ENCODE measurements around the gene CHRNA7. TPM values are rescaled to one million over a fixed set of nuclear protein-coding genes. Genes with fewer than 3 reads are reported as not detected.

Gene CHRNA7
- total RNA-seq, 2 donors from 2014 or later, result 2.6 to 4.4 TPM

DNA sequence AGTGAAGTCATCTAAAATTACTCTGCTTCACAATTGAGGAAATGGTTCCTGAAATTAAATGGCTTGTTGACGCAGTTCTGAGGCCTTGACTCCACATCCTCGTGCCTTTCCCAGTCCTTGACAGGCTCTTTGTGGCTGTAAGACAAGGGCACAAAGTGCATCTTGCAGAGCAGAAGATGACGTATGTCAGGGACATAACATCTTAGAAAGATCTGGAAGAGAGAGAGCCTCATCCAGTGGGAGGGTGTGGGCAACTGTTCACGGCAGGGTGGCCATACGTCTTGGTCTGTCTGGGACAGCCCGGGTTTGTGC lies 91.0 kb downstream of the CHRNA7 start:
- ATAC-seq (no peak), DNase-seq (no peak)
- Histone ChIP-seq H3K4me1 (peaks cover 32% of the 10 kb centered on the region), H3K9me3 (no peaks in the 10 kb centered on the region), H3K27me3 (no peaks in the 10 kb centered on the region), H3K36me3 (replicated peaks in 1 of 2; ENCODE audit: insufficient read depth in 1 of 2, low read depth in 2 of 2) (no peaks in the 10 kb centered on the region), H3K4me3 (no peak overlapping the region), H3K27ac (no peak overlapping the region)
- TF ChIP-seq, protein P1, sequence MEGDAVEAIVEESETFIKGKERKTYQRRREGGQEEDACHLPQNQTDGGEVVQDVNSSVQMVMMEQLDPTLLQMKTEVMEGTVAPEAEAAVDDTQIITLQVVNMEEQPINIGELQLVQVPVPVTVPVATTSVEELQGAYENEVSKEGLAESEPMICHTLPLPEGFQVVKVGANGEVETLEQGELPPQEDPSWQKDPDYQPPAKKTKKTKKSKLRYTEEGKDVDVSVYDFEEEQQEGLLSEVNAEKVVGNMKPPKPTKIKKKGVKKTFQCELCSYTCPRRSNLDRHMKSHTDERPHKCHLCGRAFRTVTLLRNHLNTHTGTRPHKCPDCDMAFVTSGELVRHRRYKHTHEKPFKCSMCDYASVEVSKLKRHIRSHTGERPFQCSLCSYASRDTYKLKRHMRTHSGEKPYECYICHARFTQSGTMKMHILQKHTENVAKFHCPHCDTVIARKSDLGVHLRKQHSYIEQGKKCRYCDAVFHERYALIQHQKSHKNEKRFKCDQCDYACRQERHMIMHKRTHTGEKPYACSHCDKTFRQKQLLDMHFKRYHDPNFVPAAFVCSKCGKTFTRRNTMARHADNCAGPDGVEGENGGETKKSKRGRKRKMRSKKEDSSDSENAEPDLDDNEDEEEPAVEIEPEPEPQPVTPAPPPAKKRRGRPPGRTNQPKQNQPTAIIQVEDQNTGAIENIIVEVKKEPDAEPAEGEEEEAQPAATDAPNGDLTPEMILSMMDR (IDR thresholded peaks at IDR 0.05), result no peak
- no peak for TF ChIP-seq POLR2A (IDR thresholded peaks at IDR 0.05)
- 81 to 84% methylated on average over 6 of the region's 6 CpGs for WGBS, 2 donors
- intact Hi-C loops (cut with DNase I), result no loop called here

DNA sequence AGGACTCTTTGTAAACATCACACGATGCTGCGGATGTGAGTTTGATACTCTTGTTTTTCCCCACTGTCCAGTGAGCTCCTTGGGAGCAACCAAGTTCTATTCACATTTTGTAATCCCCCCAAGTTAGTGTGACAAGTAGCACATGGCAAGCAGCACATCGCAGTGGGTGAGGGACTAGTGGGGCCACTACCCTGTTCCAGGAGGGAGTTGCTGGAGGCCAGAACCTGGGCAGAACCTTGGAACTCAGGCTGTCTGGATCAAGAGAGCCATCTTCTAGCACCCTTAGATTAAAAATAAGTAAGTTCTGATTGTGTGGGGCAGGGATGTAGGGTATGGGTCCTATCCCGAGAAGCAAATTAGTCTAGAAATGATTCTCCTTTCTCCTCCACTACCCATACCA lies 91.7 kb downstream of the CHRNA7 start:
- Histone ChIP-seq H3K27me3 (no peaks in the 10 kb centered on the region), H3K36me3 (replicated peaks in 1 of 2; ENCODE audit: insufficient read depth in 1 of 2, low read depth in 2 of 2) (no peaks in the 10 kb centered on the region), H3K4me3 (no peak overlapping the region), H3K4me1 (peaks cover 32% of the 10 kb centered on the region), H3K9me3 (no peaks in the 10 kb centered on the region), H3K27ac (no peak overlapping the region)
- intact Hi-C loops (cut with DNase I), result no loop called here
- ATAC-seq (no peak), DNase-seq (no peak)
- WGBS, 2 donors, result 61% methylated on average over 4 of the region's 4 CpGs
- TF ChIP-seq, protein P1 (IDR thresholded peaks at IDR 0.05), result no peak
- TF ChIP-seq POLR2A (IDR thresholded peaks at IDR 0.05), result no peak

DNA sequence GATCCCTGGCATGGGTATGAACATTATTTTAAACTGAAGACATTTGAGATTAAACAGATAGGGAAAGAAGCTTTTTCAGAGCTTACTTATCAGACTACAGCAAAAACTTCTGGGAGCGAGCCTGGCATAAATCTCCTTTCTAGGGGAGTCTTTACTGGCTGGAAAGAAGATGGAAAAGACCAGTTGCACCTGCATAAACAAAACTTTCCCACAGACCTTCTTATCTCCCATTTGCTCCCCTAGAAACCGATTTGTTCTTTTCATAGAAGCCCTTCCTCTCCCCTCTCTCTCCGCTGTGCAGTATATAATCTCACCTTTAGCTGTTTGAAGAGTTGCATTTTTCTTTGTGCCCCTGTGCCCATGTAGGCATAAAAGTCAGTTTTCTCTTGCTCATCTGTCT lies 93.2 kb downstream of the CHRNA7 start:
- DNase-seq (peak in 1 of 4 donors; percentile 37), ATAC-seq (peak; percentile 45)
- Histone ChIP-seq H3K36me3 (replicated peaks in 1 of 2; ENCODE audit: insufficient read depth in 1 of 2, low read depth in 2 of 2) (no peaks in the 10 kb centered on the region), H3K9me3 (no peaks in the 10 kb centered on the region), H3K27me3 (no peaks in the 10 kb centered on the region), H3K4me3 (no peak overlapping the region), H3K27ac (peak overlapping the region in 3 of 4 donors; percentile 25 to 51 (median 46)), H3K4me1 (peaks cover 32% of the 10 kb centered on the region)
- intact Hi-C loops (cut with DNase I), result no loop called here
- TF ChIP-seq, protein P1 (IDR thresholded peaks at IDR 0.05), result no peak
- TF ChIP-seq POLR2A (IDR thresholded peaks at IDR 0.05), result no peak
- 28 to 36% methylated on average over 3 of the region's 3 CpGs for WGBS, 2 donors

DNA sequence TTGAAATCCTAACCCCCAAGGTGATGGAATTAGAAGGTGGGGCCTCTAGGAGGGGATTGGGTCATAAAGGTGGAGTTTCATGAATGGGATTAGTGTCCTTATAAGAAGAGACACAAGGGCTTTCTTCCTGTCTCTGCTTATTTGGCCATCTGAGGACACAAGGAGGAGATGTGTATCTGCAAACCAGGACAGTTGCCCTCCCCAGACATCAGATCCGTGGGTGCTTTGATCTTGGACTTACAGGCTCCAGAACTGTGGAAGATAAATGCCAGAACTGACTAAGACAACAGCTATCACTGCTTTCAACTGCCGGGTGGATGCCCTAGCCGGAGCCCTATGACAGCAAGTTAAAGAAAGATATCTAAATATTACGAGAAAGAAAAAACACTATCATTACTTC lies 94.4 kb downstream of the CHRNA7 start:
- no peak for TF ChIP-seq POLR2A (IDR thresholded peaks at IDR 0.05)
- TF ChIP-seq, protein P1 (IDR thresholded peaks at IDR 0.05), result no peak
- 65 to 88% methylated on average over 4 of the region's 4 CpGs for WGBS, 2 donors
- intact Hi-C loops (cut with DNase I), result no loop called here
- no peaks in the 10 kb centered on the region for H3K9me3 ChIP-seq
- no peak for DNase-seq
- H3K4me3 ChIP-seq, result no peak overlapping the region
- no peaks in the 10 kb centered on the region for H3K36me3 ChIP-seq (replicated peaks in 1 of 2; ENCODE audit: insufficient read depth in 1 of 2, low read depth in 2 of 2)
- H3K27me3 ChIP-seq, result no peaks in the 10 kb centered on the region
- ATAC-seq, result no peak
- H3K4me1 ChIP-seq, result peaks cover 32% of the 10 kb centered on the region
- no peak overlapping the region for H3K27ac ChIP-seq

DNA sequence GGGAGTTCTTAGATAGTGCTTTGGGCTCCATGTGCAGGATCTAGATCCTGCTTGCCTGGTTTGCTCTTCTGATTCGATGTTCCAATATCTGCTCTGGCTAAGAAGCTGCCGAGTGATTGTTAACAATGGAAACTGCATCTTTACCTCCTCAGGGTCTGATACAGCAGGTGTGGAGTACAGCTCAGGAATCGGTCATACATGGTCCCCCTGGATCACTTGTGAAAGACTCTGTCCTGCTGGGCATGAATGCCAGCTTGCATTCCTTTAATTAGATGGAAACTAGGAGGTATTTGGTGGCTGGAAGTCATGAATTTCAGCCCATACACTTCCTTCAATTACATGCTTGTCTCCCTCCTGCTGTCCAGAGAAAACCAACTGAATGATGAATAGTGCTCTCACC lies 95.3 kb downstream of the CHRNA7 start:
- no peak for DNase-seq
- H3K27ac ChIP-seq, result no peak overlapping the region
- ATAC-seq, result no peak
- H3K36me3 ChIP-seq (replicated peaks in 1 of 2; ENCODE audit: insufficient read depth in 1 of 2, low read depth in 2 of 2), result no peaks in the 10 kb centered on the region
- intact Hi-C loops (cut with DNase I), result no loop called here
- TF ChIP-seq, protein P1 (IDR thresholded peaks at IDR 0.05), result no peak
- TF ChIP-seq POLR2A (IDR thresholded peaks at IDR 0.05), result no peak
- no peak overlapping the region for H3K4me3 ChIP-seq
- peaks cover 32% of the 10 kb centered on the region for H3K4me1 ChIP-seq
- WGBS, 2 donors, result 68 to 81% methylated on average over 3 of the region's 3 CpGs
- no peaks in the 10 kb centered on the region for H3K9me3 ChIP-seq
- no peaks in the 10 kb centered on the region for H3K27me3 ChIP-seq
